GM20000 (cell line): ENCODE measurements around the gene SIX4.

Source experiments
- DNase-seq: peaks from one replicate; pipeline ENCODE4 v3.0.0; 2012; ENCODE audit warnings: low spot score
- TF ChIP-seq, protein P1 (sequence below): IDR thresholded peaks from 2 replicates; pipeline ENCODE4 v1.5.1; 2012; ENCODE audit warnings: mild to moderate bottlenecking, control low read depth; ENCODE audit errors: extremely low read depth, missing control alignments

SIX4 gene

GRCh38 chr14:60677701-60678100 is 46.5 kb downstream of the SIX4 start:
- DNase-seq: no peak
- TF ChIP-seq, protein P1, sequence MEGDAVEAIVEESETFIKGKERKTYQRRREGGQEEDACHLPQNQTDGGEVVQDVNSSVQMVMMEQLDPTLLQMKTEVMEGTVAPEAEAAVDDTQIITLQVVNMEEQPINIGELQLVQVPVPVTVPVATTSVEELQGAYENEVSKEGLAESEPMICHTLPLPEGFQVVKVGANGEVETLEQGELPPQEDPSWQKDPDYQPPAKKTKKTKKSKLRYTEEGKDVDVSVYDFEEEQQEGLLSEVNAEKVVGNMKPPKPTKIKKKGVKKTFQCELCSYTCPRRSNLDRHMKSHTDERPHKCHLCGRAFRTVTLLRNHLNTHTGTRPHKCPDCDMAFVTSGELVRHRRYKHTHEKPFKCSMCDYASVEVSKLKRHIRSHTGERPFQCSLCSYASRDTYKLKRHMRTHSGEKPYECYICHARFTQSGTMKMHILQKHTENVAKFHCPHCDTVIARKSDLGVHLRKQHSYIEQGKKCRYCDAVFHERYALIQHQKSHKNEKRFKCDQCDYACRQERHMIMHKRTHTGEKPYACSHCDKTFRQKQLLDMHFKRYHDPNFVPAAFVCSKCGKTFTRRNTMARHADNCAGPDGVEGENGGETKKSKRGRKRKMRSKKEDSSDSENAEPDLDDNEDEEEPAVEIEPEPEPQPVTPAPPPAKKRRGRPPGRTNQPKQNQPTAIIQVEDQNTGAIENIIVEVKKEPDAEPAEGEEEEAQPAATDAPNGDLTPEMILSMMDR: no peak

- DNase-seq: no peak
- TF ChIP-seq, protein P1: no peak
Measured at GRCh38 chr14:60670989-60671388, 53.2 kb downstream of the SIX4 start.

GRCh38 chr14:60668431-60669112 is 55.6 kb downstream of the SIX4 start:
- TF ChIP-seq, protein P1: no peak
- DNase-seq: no peak

GRCh38 chr14:60665177-60665550 is 59.0 kb downstream of the SIX4 start:
- TF ChIP-seq, protein P1: no peak
- no peak for DNase-seq

DNA sequence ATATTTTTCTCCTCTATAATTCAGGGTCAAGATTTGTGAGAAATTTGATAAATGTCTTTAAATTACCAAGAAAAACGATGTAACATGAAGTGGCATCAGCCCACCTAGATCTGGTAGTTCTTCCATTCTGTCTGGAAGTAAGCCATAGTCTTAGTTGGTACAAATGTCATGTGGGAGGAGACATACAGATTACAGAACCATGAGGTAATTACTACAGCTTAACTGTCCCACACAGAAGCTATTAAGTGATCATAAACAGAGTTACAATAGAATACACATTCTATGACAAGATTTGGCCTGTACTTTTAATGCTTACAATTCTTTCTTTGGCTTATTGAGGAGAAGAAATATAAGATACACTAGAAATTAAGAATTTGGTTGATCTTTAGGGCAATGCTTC is 61.2 kb downstream of the SIX4 start:
- no peak for DNase-seq
- TF ChIP-seq, protein P1: no peak

- TF ChIP-seq, protein P1: no peak
- DNase-seq: no peak
Measured at GRCh38 chr14:60661721-60662120, 62.4 kb downstream of the SIX4 start.
